HG03175 (cell line): Measurements from ENCODE around the gene MYL9.
"Not testable (repeated sequence)": the region's sequence is repeated elsewhere in the genome, so short reads cannot be mapped to it uniquely, and the experiment has no call there.

Experiments
- ATAC-seq: cut with Tn5 transposase; IDR thresholded peaks from one replicate; pipeline ENCODE4 v1.9.1; 2021; ENCODE audit warnings: mild to moderate bottlenecking, moderate library complexity; ENCODE audit not compliant: unreplicated experiment

The MYL9 gene

DNA sequence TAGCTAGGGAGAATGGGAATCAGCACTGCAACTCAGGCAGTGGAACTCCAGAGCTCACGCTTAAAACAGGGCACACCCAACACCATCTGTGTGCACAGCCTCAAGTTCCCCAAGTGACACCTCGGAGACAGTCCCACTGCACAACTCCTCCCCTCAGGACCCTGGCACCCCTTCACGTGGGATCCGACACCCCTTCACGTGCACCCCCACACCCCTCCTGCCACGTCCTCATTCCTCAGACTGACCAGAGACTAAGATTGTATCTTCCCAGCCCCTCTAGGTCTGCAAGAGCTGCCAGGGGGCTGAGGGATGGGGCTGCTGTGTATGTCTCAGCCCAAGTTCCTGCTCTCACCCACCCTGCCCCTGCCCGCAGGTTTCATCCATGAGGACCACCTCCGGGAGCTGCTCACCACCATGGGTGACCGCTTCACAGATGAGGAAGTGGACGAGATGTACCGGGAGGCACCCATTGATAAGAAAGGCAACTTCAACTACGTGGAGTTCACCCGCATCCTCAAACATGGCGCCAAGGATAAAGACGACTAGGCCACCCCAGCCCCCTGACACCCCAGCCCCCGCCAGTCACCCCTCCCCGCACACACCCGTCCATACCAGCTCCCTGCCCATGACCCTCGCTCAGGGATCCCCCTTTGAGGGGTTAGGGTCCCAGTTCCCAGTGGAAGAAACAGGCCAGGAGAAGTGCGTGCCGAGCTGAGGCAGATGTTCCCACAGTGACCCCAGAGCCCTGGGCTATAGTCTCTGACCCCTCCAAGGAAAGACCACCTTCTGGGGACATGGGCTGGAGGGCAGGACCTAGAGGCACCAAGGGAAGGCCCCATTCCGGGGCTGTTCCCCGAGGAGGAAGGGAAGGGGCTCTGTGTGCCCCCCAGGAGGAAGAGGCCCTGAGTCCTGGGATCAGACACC lies 7.6 kb downstream of the MYL9 start:
- no peak for ATAC-seq

DNA sequence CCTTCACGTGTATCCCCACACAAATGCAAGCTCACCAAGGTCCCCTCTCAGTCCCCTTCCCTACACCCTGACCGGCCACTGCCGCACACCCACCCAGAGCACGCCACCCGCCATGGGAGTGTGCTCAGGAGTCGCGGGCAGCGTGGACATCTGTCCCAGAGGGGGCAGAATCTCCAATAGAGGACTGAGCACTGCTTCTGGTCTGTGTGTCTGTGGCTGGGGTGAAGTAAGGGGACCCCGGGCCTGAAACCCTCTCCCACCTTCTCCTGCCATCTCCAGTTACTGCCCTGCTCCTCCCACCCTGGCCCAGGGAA lies 8.3 kb downstream of the MYL9 start:
- ATAC-seq, result no peak

DNA sequence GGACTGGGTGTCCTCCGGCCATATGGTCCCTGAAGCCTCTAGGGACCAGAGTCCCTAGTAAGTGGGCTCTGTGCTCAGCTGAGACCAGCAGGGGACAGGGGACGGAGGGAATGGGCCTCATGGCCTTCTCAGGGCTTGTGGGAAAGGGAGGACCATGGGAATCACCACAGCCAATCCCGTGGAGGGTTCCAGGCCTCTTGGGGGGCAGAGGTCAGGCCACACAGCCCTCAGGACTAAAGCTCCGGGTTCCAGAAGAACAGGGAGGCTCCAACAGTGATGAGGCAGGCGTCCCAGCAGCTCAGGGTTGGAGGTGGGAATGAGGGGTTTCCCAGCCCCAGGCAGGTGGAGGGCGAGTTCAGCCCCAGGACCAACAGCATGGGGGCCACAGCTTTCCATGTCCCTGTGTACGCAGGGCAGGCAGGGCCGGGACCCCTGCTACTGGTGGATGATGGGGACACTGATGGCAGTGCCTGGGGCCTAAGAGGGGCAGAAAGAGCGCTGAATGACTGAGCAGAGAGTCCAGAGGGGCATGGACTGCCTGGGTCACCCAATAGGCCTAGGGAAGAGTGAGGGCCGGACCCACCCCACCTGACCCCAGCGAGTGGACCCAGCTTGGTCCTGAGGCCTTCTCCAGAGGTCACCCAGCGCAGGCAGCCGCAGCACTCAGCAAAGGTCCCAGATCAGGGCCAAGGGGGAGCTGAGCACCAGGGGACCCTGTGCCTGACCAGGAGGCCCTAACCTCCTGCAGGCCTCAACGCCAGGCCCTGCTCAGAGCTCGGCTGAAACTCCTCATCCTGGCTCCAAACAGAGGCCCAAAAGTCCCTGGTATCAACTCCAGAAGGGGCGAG lies 8.8 kb downstream of the MYL9 start:
- no peak for ATAC-seq

DNA sequence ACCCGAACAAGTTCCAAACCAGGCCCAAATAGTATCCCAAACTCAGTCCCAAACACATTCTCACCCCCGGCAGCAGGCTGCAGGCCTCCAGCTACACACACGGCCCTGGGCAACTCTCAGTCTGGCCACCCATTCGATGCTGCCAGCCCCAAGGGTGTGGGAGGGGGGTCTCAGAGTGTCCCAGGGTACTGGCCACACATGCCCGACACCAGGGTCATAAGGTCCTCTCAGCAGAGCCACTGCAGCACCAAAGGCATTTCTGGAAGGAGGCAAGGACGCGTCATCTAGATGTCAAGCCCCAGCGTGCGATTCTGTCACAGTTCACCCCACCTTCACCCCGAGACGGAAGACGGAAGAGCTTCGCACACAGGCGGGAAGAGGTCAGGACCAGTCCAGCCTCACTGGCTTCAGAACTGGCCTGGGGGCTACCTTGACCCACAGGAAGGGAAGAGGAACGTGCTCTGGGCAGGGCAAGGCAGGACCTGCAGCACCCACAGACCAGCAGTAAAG lies 9.5 kb downstream of the MYL9 start:
- no peak for ATAC-seq

DNA sequence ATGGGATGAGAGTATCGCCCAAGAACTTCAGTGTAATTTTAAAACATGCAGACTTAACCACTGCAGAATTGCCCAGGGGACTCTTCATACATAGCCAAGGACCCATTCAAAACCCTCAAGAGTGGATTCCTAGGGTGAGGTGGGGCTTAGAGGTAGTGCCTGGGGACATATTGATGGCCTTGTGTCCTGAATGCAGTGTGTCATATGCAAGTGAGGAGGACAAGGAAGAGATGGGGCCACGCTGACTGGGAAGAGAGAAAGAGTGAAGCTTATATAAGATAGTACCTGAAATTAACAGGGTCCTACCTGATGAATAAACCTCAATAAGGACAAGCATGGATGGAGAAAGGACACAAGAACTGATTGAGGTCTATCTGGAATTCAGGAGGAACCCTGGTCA lies 13.9 kb downstream of the MYL9 start:
- ATAC-seq, result no peak

DNA sequence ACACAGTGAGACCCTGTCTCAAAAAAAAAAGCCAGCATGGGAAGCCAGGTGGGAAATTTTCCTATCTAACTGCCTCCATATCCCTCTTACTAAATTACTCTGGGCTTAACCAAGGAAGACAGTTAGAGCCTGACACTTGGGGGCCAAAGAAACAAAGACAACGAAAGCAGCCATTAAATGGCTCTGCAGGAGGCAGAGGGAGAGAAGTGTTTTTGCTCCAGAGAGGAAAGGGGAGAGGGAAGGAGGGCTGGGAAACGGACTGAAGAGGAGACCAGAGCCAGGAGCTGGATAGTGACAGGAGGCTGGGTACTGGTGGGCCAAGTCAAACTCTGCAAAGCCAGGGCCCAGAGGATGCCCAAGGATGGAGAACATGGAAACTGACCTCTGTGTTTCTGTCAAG lies 21.4 kb downstream of the MYL9 start:
- no peak for ATAC-seq

DNA sequence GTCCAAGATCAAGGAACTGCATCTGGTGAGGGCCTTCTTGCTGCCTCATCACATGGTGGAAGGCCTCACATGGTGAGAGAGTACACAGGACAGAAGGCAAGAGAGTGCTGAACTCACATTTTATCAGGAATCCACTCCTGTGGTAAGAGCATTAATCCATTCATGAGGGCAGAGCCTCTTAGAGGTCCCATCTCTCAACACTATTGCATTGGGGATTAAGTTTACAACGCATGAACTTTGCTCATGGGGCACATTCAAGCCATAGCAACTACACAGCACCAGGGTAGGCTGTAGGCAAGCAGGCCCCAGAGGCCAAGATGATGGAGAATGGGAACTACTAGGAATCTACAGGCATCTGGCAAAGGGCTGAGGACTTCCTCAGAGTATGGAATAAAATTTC lies 22.1 kb downstream of the MYL9 start:
- ATAC-seq, result no peak

DNA sequence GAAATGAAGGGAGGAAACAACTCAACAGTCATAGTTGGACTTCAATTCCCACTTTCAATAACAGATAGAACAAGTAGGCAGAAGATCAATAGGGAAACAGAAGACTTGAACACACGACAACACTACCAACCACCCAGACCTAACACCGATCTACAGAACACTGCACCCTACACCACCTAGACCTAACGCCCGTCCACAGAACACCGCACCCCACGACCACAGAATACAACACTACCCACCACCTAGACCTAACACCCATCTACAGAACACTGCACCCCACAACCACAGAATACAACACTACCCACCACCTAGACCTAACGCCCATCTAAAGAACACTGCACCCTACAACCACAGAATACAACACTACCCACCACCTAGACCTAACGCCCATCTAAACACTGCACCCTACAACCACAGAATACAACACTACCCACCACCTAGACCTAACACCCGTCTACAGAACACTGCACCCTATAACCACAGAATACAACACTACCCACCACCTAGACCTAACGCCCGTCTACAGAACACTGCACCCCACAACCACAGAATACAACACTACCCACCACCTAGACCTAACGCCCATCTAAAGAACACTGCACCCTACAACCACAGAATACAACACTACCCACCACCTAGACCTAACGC lies 22.9 kb downstream of the MYL9 start:
- not testable (repeated sequence) for ATAC-seq

DNA sequence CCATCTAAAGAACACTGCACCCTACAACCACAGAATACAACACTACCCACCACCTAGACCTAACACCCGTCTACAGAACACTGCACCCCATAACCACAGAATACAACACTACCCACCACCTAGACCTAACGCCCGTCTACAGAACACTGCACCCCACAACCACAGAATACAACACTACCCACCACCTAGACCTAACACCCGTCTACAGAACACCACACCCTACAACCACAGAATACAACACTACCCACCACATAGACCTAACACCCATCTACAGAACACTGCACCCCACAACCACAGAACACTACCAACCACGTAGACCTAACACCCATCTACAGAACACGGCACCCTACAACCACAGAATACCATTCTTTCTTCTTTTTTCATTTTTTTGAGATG lies 23.4 kb downstream of the MYL9 start:
- not testable (repeated sequence) for ATAC-seq

DNA sequence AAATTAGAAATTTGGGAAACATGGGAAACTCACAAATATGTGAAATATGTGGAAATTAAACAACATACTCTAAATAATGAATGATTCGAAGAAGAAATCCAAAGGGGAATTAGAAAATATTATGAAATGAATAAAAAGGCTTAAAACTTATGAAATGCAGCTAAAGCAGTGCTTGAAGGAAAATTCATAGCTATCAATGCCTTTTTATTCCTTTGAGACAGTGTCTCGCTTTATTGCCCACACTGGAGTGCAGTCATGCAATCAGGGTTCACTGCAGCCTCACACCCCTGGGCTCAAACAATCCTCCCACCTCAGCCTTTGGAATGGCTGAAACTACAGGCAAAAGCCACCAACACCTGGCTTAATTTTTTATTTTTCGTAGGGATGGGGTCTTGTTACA lies 24.2 kb downstream of the MYL9 start:
- no peak for ATAC-seq

DNA sequence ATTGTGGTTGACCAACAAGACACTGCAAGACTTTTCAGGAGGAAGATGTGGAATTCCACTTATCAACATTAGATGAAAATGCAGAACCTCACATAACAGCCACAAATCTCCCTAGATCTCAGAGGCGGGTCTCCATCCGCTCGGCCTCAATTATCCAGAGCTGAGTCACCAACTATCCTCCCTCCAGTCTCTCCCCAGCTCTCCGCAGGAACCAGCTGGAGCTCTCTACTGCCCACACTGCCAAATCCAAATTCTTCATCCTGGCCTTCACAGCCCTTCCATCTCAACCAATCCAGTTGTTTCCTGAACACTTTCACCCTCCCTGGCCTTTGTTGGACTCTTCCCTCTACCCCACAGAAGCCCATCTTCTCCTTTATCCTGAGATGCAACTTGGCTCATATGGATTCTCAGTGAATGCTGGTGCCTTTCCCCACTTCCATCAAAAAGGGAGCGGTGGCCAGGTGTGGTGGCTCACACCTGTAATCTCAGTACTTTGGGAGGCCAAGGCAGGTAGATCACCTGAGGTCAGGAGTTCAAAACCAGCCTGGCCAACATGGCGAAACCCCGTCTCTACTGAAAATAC lies 28.6 kb downstream of the MYL9 start:
- no peak for ATAC-seq

DNA sequence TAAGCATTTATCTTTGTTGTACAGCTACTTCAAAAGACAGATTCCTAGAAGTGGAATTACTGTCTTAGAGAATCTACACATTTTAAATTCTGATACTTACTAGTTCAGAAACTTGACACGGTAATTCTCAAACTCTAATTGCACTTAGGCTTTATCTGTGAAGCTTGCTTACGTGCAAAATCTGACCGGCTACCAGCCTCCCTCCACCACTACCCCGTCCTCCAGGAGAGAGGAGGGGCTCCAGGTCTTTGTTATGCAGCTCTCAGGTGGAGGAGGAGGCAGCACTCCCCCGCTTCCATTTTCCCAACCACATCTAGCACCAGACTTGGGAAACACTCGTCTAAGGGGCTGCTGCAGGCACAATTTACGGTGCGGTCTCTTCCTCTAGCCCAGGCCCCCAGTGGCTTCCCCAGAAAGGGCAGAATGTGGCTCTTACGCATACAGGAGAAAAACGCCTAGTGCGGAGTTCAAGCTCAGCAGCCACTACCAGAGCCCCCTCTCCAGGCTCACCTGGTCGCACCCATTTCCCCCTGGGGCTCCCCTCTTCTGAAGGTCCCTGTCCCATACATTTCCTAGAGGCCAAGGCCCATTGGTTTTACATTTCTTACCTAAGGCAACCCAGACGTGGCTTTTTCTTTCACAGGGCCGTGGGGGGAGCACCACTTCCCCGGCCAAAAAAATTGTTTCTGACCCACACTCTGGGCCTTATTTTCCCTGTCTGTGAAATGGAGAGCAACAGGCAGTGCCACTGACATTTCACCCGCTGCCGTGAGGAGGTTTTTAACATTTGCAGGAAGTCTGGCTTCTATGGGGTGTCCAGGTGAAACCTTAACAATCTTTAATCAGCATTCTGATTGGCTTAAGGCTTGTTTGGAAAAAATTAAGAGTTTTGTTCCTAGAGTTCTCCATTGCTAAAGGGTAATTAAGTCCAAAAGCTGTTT lies 30.5 kb downstream of the MYL9 start:
- ATAC-seq, result no peak

DNA sequence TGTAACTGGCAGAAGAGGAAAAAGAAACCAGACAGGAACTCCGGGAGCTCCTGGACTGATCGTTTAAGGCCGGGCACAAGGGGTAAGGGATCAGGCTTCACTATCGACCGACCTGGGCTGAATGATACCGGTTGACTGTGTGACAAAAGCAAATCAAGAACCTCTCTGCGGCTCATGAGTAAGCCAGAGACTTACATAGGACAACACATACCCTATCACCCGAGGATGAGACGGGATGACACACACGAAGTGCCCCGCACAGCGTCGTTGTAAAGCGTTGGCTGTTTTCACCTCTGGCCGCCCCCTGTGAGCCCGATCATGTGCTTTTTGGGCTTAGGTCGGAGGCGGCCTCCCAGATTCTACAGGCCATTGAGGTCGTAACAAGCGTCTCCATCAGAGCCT lies 31.4 kb downstream of the MYL9 start:
- ATAC-seq, result peak; percentile 9

DNA sequence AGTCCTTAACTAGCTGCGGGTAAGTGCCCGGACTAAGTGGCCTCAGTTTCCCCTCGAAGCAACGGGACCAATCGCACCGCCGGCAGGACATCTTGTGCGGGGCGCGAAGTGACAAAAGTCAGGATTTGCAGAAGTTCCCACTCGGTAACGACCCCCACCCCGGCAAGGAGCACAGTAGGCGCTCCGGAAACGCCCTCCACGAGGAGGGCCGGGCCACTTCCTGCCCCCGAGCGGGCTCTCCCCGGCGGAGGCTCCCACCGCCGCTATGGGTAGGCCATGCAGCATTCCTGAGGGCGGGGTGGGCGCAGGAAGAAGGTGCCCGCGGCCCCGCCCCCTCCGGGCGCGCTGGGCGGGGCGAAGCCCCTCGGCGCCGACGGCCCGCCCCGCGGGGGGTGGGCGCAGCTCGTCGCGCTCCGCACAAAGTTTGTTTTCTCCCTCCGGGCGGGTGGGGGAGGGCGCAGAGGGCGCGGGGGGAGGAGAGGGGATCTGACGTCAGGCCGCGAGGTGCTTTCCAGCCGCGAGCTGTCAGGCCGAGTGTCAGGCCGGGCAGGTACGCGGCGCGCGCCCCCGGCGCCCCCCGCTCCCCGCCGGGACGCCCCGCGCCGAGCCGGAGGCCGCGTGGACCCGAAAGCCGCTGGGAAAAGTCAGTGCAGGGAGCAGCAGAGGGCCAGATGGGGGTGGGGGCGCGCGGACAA lies 31.9 kb downstream of the MYL9 start, which contains the start of gene TGIF2:
TGIF2 (plus strand) TSS at position 495 of the 695 bp plus-strand sequence. CDS start 5,178 bp downstream, outside the sequence.
- peak; percentile 68 for ATAC-seq

DNA sequence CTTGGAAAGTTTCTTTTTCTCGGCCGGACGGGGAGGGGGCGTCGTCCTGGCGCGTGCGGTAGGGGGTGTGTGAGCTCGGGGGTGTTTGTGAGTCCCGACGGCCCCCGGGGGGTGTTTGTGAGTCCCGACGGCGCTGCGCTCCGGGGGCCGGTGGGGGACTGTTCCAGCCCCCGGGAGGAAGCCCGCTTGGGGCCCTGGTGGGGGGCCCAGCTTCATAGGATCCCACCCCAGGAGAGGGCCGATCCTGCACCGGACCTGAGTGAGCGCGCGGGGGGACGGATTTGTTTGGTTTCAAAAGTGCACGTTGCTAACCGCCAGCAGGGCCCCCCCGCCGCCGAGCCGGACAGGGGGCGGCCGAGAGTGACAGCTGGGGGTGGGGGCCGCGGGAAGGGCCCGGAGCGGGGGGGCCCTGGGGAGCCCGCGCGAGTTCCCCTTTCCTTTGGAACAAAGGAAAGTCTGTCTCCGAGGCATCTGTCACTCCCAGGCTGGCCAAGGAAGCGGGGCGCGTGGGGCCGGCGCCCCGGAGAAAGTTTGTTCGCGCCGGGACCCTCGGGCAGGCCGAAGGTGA lies 32.6 kb downstream of the MYL9 start:
- ATAC-seq, result no peak

DNA sequence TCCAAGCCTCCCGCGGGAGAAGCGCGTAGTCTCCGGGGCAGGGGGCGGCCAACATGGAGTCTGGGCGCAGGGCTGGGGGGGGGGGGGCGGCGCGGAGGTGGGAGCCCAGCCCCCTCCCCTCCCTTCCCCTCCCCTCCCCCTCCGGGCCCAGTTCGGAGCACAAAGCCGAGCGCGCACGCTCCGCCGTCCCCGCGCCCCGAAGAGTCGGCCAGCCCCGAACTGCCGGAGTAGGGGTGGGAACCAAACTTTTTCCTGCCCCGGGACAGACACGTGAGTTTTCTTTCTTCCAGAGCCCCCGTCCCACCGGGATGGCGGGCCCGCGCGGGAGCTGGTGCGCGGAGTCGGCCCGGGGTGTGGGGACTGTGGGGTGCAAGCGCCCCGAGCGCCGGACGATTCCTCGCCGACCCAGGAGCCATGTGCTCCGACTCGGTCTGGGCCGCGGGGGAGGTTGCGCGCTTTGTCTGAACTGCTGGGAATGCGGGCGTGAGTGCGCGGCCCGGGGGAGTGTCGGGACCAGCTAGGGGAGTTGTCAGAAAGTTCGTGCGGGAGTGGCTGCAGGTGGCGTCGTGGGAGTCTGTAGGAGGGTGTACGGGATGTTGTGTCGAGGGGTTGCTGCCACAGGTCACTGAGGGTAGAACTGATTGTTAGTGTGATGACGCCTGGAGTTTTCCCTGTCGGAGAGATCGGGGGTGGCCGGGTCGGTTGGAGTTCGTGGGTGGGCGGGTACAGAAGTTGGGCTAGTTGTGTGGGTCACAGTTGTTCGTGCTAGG lies 33.2 kb downstream of the MYL9 start:
- no peak for ATAC-seq

DNA sequence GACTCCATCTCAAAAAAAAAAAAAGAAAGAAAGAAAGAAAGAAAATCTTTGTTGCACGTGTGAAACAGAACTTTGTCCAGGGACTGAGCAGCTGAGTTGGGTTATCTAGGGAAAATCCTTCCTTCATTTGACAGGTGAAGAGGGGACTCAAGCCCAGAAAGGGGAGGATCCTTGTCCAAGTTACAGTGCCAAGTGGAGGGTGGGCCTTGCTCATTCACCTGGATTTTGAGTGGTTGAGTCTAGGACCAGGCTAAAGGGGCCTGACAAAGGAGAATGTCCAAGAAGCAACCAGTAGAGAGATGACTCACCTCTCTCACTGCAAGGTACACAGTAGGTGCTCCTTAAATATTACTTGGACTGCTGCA lies 34.7 kb downstream of the MYL9 start:
- no peak for ATAC-seq

DNA sequence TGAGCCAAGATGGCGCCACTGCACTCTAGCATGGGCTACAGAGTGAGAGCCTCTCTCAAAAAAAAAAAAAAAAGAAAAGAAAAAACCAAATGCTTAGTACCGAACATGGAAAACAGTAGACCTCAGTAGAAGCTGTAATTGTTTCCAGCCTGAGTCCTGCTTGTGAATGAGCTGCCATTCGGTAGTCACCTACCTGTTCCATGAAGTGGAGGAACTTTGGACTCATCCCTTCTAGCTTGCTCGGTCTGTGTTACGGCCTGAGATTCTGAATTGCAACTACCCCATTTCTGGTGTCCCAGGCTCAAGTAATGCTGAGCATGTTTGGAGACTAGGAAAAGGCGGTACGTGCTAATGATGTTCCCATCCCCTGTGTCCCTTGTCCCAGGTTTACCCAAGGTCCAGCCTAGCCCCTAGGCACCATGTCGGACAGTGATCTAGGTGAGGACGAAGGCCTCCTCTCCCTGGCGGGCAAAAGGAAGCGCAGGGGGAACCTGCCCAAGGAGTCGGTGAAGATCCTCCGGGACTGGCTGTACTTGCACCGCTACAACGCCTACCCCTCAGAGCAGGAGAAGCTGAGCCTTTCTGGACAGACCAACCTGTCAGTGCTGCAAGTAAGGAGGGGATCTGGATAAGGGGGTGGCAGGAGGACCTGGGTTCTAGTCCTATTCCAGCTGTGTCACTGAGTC lies 37.2 kb downstream of the MYL9 start:
- no peak for ATAC-seq
